GM18870 (cell line): ENCODE measurements around the gene DGKD.
A peak's percentile ranks its signal among the peaks of the same experiment; 100 is the strongest.

Source experiments
- ATAC-seq: cut with Tn5 transposase; IDR thresholded peaks from one replicate; pipeline ENCODE4 v1.9.1; 2021; ENCODE audit warnings: moderate library complexity; ENCODE audit not compliant: unreplicated experiment

The DGKD gene

GRCh38 chr2:233338046-233338445 is 16.2 kb upstream of the DGKD start:
- ATAC-seq: no peak

- no peak for ATAC-seq
These were observed 15.4 kb upstream of the DGKD start for GRCh38 chr2:233338812-233339368.

GRCh38 chr2:233339427-233339826 is 14.9 kb upstream of the DGKD start:
- no peak for ATAC-seq

DNA sequence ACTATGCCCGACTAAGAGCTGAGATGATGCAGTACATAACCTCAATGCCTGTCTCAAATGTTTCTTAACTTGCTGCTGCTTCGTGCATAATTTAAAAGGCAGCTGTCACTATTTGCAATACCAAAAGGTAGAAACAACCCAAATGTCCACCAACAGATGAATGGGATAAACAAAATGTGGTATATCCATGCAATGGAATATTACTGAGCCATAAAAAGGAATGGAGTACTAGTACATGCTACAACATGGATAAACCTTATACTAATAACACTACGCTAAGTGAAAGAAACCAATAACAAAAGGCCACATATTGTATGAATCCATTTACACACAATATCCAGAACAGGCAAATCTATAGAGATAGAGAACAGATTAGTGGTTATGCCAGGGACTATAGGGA is 13.0 kb upstream of the DGKD start:
- ATAC-seq: no peak

DNA sequence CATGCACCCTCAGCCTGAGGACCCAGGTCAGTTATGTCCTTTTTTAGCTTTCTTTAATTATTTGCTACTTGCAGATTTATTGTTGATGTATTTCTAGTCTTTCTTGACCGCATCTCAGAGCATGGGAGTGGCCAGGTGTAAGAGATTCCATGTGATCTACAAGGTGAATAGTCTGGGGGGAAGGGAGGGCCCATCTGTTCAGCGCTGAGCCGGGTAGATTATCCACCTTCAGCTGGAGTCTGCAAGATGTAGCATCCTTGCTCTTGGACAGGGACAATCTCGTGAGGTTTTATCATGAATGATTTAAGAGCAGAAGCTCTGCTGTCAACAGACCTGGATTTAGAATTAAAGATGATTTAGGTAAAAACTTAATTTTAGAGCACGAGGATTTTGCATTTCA is 12.0 kb upstream of the DGKD start:
- no peak for ATAC-seq

- ATAC-seq: no peak
These were observed 11.1 kb upstream of the DGKD start for GRCh38 chr2:233343171-233343705.

DNA sequence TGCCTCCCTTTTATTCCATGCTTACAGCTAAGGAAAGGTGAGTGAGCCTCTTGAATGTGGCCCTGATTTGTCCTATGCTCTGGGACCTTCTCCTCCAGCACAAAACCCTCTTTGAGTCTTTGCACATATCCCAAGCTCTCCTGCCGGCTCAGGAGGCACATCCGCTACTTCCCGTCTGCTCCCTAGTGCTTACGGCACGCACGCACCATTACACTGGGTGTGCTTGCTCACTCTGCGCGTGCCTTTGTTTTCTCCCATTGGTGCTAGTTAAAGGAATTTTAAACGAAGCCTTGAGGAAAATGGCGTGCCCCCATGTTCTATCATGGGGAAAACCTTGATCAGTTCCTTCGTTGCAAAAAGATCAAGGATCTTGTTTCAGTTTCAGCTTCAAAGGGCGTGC is 7.9 kb upstream of the DGKD start:
- ATAC-seq: no peak

GRCh38 chr2:233346930-233347329 is 7.4 kb upstream of the DGKD start:
- no peak for ATAC-seq

- peak; percentile 34 for ATAC-seq
These were observed 5.0 kb upstream of the DGKD start for GRCh38 chr2:233349005-233349998.

GRCh38 chr2:233350708-233351107 is 3.6 kb upstream of the DGKD start:
- no peak for ATAC-seq

DNA sequence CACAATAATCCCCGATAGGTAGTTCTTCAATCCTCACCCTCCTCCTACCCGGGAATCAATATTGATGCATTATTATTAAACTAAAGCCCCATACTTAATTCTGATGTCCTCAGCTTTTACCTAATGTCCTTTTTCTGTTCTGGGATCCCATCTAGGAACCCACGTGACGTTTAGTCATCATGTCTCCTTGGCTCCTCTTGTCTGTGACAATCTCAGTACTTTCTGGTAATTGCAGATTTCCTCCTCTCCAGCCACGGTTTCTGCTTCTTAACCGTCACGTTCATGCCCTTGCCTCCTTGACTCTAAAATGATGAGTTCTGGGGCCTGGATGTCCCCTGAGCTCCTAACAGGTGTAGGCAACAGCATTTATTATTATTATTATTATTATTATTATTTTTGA is 2.9 kb upstream of the DGKD start:
- no peak for ATAC-seq

GRCh38 chr2:233352141-233352842 is 2.0 kb upstream of the DGKD start:
- no peak for ATAC-seq

GRCh38 chr2:233353101-233353768 is 1.1 kb upstream of the DGKD start:
- ATAC-seq: no peak

- no peak for ATAC-seq
These were observed 218 bp downstream of the DGKD start for GRCh38 chr2:233354500-233354924.

- ATAC-seq: no peak
These were observed 779 bp downstream of the DGKD start for GRCh38 chr2:233354971-233355574.

DNA sequence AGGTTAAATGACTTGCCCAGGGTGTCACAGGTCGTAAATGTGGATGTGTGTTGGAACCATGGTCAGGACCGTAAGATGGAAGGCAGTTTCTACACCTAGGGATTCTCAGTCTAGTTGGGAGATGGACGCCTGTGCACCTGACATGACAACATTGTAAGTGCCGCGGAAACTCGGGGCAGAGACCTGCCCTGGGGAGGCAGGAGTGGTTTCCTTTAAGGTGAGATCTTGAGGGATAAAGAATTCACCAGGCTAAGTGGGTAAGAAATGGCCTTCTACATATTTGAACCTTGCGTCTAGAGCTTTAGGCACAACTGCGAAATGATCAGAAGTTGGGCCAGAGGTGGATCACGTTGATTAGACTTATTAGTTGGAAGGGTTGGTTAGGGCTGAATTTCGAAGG is 1.6 kb downstream of the DGKD start:
- ATAC-seq: no peak

DNA sequence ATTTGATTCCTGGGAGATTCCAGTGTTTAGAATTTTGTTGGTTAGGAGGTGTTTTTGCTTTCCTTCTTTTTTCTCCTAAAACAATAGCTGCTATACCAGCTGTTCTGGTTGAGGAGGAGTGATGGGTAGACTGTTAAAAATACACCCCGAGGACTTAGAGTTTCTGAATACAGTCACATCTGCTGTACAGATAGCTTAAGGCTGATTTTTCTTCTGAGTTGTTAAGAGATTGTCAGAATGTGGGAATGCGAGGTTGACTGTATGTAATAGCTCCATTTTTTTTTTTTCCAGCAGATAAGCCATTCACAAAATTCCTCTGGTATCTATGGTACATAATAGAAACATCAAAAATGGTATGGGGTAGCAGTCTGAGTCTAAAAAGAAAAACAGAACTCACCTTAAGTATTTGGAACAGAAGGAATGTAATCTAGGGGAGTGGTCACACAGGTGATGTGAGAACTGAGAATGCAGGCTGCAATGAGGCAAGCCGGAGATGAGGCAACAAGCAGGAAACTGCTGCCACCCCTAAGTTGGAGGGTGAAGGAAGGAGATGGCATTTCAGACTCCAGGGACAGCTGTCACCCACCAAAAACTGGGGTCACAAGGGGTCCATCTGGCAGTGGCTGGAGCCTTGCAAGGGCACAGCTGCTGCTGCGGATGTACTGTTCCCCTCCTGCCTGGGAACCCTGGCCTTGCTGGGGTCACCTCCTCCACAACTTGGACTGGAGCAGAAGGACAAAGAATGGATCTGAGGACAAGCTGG is 2.4 kb downstream of the DGKD start:
- ATAC-seq: no peak

DNA sequence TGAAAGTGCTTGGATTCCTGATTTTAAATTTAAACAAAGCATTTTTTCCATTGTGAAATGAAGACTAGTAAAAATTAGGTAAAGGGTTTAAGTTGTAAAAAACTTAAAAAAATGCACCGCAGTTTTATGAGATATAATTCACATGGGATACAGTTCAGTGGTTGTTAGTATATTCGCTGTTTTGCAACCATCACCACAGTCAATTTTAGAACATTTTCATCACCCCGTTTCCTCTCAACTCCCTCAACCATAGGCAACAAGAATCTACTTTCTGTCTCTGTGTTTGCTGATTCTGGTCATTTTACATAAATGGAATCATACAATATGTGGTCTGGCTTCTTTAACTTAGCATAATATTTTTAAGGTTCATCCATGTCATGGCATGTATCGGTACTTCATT is 4.0 kb downstream of the DGKD start:
- ATAC-seq: no peak

- no peak for ATAC-seq
These were observed 4.7 kb downstream of the DGKD start for GRCh38 chr2:233358947-233359346.

GRCh38 chr2:233359823-233360222 is 5.5 kb downstream of the DGKD start:
- no peak for ATAC-seq
